Measurements from ENCODE around the gene BCOR.

GRCh38 chrX:40093586-40093985 lies 4.2 kb downstream of the BCOR start:
- TF ChIP-seq, protein P1, sequence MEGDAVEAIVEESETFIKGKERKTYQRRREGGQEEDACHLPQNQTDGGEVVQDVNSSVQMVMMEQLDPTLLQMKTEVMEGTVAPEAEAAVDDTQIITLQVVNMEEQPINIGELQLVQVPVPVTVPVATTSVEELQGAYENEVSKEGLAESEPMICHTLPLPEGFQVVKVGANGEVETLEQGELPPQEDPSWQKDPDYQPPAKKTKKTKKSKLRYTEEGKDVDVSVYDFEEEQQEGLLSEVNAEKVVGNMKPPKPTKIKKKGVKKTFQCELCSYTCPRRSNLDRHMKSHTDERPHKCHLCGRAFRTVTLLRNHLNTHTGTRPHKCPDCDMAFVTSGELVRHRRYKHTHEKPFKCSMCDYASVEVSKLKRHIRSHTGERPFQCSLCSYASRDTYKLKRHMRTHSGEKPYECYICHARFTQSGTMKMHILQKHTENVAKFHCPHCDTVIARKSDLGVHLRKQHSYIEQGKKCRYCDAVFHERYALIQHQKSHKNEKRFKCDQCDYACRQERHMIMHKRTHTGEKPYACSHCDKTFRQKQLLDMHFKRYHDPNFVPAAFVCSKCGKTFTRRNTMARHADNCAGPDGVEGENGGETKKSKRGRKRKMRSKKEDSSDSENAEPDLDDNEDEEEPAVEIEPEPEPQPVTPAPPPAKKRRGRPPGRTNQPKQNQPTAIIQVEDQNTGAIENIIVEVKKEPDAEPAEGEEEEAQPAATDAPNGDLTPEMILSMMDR (conservative IDR thresholded peaks at IDR 0.05): no peak
- TF ChIP-seq ZFX (IDR thresholded peaks at IDR 0.05): no peak

All from C4-2B (cell line).